Stimulated activated naive CD4-positive, alpha-beta T cell treated with Interleukin-2 at 50 U/mL for 16 hours (primary cell): ENCODE data around the gene NDST3.
"Not testable (repeated sequence)": the region's sequence is repeated elsewhere in the genome, so short reads cannot be mapped to it uniquely, and the experiment has no call there.

Source experiments
- DNase-seq: peaks from one replicate; lab custom pipeline; 2025; lab: John Stamatoyannopoulos, UW

Gene NDST3

GRCh38 chr4:118180776-118181175, 146.5 kb downstream of the NDST3 start:
- no peak for DNase-seq

- DNase-seq, result no peak
Observed at GRCh38 chr4:118190903-118191302, 156.6 kb downstream of the NDST3 start.

- DNase-seq, result no peak
Observed at GRCh38 chr4:118193421-118193820, 159.1 kb downstream of the NDST3 start.

- DNase-seq, result no peak
Observed at GRCh38 chr4:118206627-118207026, 172.3 kb downstream of the NDST3 start.

- no peak for DNase-seq
Observed at GRCh38 chr4:118213101-118213500, 178.8 kb downstream of the NDST3 start.

- DNase-seq, result no peak
Observed at GRCh38 chr4:118215826-118216225, 181.5 kb downstream of the NDST3 start.

- no peak for DNase-seq
Observed at GRCh38 chr4:118221227-118221800, 187.0 kb downstream of the NDST3 start.

GRCh38 chr4:118224243-118224829, 190.1 kb downstream of the NDST3 start:
- no peak for DNase-seq

GRCh38 chr4:118225511-118225910, 191.2 kb downstream of the NDST3 start:
- DNase-seq, result no peak

- no peak for DNase-seq
Observed at GRCh38 chr4:118226311-118227010, 192.2 kb downstream of the NDST3 start.

GRCh38 chr4:118235566-118236120, 201.4 kb downstream of the NDST3 start:
- DNase-seq, result no peak

GRCh38 chr4:118237531-118237930, 203.2 kb downstream of the NDST3 start:
- no peak for DNase-seq

GRCh38 chr4:118249890-118250289, 215.6 kb downstream of the NDST3 start:
- no peak for DNase-seq

- no peak for DNase-seq
Observed at GRCh38 chr4:118254368-118254767, 220.1 kb downstream of the NDST3 start.

GRCh38 chr4:118259111-118259510, 224.8 kb downstream of the NDST3 start:
- DNase-seq, result no peak

GRCh38 chr4:118260309-118260708, 226.0 kb downstream of the NDST3 start:
- DNase-seq, result no peak

- no peak for DNase-seq
Observed at GRCh38 chr4:118264096-118264495, 229.8 kb downstream of the NDST3 start.

GRCh38 chr4:118265312-118266144, 231.2 kb downstream of the NDST3 start:
- DNase-seq, result no peak

- not testable (repeated sequence) for DNase-seq
Observed at GRCh38 chr4:118266145-118266496, 231.8 kb downstream of the NDST3 start.

- no peak for DNase-seq
Observed at GRCh38 chr4:118268780-118269179, 234.5 kb downstream of the NDST3 start.

- no peak for DNase-seq
Observed at GRCh38 chr4:118270492-118270891, 236.2 kb downstream of the NDST3 start.

- no peak for DNase-seq
Observed at GRCh38 chr4:118271788-118272187, 237.5 kb downstream of the NDST3 start.
